Measurements from ENCODE around the gene VLDLR. TPM values are rescaled to one million over a fixed set of nuclear protein-coding genes. Genes with fewer than 3 reads are reported as not detected.

VLDLR gene
- total RNA-seq, 1 donor from 2014 or later: 38.1 TPM

- Mint-ChIP-seq H3K36me3 (peaks cover 14% of the 10 kb centered on the region), H3K9me3 (peaks cover 12% of the 10 kb centered on the region), H3K27me3 (peaks cover 47% of the 10 kb centered on the region), H3K4me3 (peak overlapping the region; percentile 95), H3K27ac (peak overlapping the region; percentile 85), H3K4me1 (ENCODE audit: unreplicated experiment) (peaks cover 17% of the 10 kb centered on the region)
- TF ChIP-seq, protein P1, sequence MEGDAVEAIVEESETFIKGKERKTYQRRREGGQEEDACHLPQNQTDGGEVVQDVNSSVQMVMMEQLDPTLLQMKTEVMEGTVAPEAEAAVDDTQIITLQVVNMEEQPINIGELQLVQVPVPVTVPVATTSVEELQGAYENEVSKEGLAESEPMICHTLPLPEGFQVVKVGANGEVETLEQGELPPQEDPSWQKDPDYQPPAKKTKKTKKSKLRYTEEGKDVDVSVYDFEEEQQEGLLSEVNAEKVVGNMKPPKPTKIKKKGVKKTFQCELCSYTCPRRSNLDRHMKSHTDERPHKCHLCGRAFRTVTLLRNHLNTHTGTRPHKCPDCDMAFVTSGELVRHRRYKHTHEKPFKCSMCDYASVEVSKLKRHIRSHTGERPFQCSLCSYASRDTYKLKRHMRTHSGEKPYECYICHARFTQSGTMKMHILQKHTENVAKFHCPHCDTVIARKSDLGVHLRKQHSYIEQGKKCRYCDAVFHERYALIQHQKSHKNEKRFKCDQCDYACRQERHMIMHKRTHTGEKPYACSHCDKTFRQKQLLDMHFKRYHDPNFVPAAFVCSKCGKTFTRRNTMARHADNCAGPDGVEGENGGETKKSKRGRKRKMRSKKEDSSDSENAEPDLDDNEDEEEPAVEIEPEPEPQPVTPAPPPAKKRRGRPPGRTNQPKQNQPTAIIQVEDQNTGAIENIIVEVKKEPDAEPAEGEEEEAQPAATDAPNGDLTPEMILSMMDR (conservative IDR thresholded peaks at IDR 0.05): no peak
- DNase-seq (ENCODE audit: extremely low spot score, unreplicated experiment): peak; percentile 77
These were observed 1.1 kb downstream of the VLDLR start for GRCh38 chr9:2622461-2623287.

DNA sequence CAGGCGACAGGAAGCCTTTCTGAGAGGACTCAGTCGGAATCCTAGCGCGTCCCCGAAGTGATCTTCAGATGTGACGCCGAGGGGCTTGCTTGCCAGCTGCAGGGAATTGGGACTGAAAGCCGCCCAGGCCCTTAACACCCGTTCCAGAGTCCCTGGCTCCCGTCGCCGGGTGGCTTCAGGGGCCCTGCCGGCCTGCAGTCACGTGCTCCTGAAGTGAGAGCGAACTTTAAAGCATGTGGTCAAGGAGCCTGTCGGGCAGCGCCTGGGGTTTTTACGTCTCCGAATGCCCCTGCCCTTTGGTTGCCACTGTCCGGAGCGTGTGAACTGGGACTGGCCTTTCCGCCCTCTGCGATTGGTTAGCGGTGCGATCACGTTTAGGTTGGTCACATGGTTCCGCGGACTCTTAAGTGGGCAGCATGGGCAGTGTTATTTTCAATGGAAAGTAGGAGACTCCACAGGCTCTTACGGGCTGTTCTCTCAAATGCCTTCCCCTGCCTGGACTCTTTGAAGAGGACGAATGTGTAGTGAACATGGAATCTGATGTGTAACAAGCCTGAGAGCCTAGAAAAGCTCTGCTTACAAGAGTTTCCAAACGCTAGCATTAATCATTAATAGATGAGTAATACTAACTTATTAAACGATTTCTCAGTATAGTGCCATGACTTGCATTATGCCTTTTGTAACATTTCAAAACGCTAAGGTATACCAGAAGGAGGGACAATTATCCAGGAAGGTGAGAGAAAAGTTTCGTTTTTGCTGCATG is 1.9 kb downstream of the VLDLR start:
- DNase-seq (ENCODE audit: extremely low spot score, unreplicated experiment): peak; percentile 75
- Mint-ChIP-seq H3K27ac (peak overlapping the region; percentile 72), H3K9me3 (peaks cover 7% of the 10 kb centered on the region), H3K27me3 (peaks cover 43% of the 10 kb centered on the region), H3K4me3 (peak overlapping the region; percentile 95), H3K36me3 (peaks cover 14% of the 10 kb centered on the region), H3K4me1 (ENCODE audit: unreplicated experiment) (peaks cover 17% of the 10 kb centered on the region)
- TF ChIP-seq, protein P1 (conservative IDR thresholded peaks at IDR 0.05): no peak

DNA sequence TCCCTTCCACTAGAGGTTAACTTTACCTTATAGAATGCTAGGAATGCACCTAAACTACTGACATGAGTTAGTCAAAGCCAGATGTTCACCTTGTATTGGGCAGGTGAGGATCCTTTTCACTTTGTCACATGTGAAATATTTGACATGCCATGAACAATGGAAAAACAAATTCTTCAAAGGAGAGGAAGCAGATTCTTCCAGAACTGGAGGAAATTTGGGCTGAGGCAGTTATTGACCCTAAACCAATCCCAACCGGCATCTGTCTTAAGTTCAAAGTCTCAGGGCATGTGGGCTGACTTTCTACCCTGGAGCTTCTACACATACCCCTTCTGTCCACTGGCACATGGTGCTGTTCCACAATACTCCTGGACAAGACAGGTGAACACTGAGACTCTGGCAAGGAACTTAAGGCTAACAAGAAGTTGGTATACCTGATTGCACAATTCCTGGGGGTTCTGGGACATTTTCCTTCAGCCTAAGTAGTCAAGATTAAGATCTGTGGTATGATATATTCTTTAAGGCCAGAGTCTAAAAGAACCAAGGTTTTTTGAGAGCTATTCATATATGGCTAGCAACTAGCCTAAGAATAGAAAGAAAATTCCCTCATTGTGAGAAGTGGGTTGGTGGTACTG is 2.6 kb downstream of the VLDLR start:
- Mint-ChIP-seq H3K4me1 (ENCODE audit: unreplicated experiment) (peaks cover 17% of the 10 kb centered on the region), H3K9me3 (peaks cover 6% of the 10 kb centered on the region), H3K27ac (peak overlapping the region; percentile 72), H3K4me3 (peak overlapping the region; percentile 95), H3K36me3 (peaks cover 14% of the 10 kb centered on the region), H3K27me3 (peaks cover 38% of the 10 kb centered on the region)
- TF ChIP-seq, protein P1 (conservative IDR thresholded peaks at IDR 0.05): no peak
- DNase-seq (ENCODE audit: extremely low spot score, unreplicated experiment): no peak

GRCh38 chr9:2625427-2625826 is 3.8 kb downstream of the VLDLR start:
- DNase-seq (ENCODE audit: extremely low spot score, unreplicated experiment): no peak
- Mint-ChIP-seq H3K27ac (no peak overlapping the region), H3K4me3 (no peak overlapping the region), H3K9me3 (peaks cover 6% of the 10 kb centered on the region), H3K36me3 (peaks cover 14% of the 10 kb centered on the region), H3K4me1 (ENCODE audit: unreplicated experiment) (peaks cover 17% of the 10 kb centered on the region), H3K27me3 (peaks cover 26% of the 10 kb centered on the region)
- TF ChIP-seq, protein P1 (conservative IDR thresholded peaks at IDR 0.05): peak; percentile 42

GRCh38 chr9:2628919-2629318 is 7.3 kb downstream of the VLDLR start:
- no peak for DNase-seq (ENCODE audit: extremely low spot score, unreplicated experiment)
- H3K27me3 Mint-ChIP-seq: peaks cover 11% of the 10 kb centered on the region
- H3K4me1 Mint-ChIP-seq (ENCODE audit: unreplicated experiment): peaks cover 19% of the 10 kb centered on the region
- TF ChIP-seq, protein P1 (conservative IDR thresholded peaks at IDR 0.05): no peak
- H3K4me3 Mint-ChIP-seq: no peak overlapping the region
- H3K27ac Mint-ChIP-seq: no peak overlapping the region
- peaks cover 4% of the 10 kb centered on the region for H3K9me3 Mint-ChIP-seq
- H3K36me3 Mint-ChIP-seq: peaks cover 11% of the 10 kb centered on the region
